GM19324 (cell line): ENCODE results near the gene MIX23.

ENCODE experiments used
- ATAC-seq: cut with Tn5 transposase; IDR thresholded peaks from one replicate; pipeline ENCODE4 v1.9.1; 2021; ENCODE audit warnings: mild to moderate bottlenecking, moderate library complexity; ENCODE audit not compliant: unreplicated experiment, low FRiP score

The MIX23 gene

DNA sequence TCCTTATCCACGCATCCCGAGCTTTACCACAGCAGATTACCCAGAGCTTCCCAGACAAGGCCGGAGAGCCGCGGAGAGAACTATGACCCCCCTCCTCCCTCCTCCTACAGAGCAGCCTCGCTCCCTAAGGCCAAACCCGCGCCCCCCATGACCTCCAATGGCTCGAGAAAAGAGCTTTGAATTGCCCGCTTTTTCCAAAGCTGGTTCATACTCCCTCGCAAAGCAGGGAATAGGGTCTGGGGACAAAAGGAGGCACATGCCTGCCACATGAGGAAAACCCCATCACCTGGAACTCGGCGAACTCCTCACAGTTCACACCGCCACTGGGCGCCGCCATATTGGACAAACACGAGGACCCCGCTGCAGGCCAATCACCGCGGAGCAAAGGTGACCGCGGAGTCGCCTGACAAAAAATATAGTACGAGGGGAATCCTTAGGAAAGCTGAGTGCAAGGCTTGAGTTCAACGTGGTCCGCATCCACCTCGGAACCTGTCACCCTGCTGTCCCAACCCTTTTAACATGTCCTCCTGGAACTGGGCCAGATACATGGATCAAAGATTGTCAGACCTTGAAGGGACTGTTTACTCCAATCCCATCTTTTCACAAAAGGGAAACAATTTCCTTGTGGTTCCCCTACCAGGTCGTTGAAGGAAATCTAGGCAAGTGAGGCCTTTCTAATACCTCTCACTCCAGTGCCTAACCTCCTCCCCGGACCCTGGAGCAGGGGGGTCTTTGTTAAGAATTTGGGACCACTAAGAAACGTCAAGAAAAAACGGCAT lies at the start of gene MIX23:
Gene MIX23 (minus strand): TSS at position 344 of the 779 bp plus-strand sequence. CDS start 7 bp downstream, at position 337.
- ATAC-seq: peak; percentile 38

DNA sequence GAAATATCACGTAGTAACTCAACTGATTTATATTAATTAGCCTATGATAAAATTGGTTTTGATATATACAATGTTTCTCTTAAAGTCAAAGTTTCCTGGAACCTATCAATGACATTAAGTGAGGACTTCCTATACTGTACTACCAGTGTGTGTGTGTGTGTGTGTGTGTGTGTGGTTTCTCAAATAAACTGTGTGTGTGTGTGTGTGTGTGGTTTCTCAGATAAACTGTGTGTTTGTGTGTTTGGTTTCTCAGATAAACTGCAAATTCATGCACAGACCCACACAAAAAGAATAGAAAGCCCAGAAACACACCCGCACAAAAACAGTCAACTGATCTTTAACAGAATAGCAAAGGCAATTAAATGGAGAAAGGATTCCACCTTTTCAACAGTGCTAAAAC lies 47.3 kb upstream of the MIX23 start:
- no peak for ATAC-seq

DNA sequence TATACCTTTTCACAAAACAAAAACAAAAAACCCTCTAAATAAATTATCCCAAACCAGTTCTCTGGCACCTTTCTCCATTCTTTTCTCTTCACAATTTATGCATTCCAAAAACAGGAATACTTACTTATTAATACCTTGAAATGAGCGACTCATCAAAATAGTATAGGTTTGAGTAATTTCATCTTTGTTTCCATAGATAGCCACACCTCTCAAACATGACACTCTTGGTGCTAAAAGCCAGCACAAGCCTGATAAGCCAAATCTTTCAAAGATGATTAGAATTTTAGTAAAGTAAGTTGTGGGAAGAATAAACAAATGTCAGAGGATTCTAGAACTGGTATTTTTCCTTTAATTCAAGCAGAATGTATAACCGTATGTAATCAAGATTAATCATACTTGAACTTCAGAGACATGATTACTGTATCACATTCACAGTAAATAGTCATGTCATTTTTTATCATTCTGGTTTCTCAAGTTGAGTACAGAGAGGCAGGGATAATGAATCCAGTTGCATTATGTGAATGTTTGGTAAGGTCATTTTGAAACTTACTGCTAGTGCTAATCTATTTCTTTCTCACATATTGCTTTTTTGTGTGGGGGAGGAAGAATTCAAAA lies 44.9 kb upstream of the MIX23 start:
- no peak for ATAC-seq

DNA sequence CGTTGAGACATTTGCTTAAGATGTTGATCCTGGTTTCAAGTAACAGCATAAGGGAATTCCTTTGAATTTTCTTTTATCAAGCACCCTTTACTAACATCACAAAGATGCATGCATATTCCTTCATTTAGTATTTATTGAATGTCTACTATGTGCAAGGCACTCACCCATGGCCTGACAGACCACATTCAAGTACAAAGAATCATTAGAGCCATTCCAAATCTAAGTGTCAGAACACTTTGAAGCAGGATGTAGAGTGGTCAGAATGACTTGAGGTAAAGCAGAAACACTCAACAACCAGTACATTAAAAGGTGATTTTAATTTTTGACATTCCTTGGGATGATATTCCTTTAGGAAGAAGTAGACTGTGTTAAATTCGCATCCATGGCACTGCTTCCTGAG lies 38.8 kb upstream of the MIX23 start:
- no peak for ATAC-seq

DNA sequence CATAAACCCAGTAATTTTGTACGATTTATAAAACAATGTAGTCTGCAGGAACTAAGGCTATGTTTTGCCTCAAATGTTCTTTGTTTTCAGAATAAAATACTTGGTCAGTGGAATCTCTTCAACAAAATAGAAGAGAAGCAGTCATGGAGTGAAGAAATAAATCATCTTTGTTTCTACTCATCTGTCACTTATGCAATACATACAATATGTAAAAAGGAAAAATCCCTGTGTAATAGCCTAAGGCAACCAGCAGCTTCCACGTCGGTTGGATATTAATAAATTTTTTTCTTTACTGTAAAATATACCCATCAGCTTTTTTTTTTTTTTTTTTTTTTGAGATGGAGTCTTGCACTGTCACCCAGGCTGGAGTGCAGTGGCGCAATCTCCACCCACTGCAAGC lies 38.1 kb upstream of the MIX23 start:
- ATAC-seq: no peak

DNA sequence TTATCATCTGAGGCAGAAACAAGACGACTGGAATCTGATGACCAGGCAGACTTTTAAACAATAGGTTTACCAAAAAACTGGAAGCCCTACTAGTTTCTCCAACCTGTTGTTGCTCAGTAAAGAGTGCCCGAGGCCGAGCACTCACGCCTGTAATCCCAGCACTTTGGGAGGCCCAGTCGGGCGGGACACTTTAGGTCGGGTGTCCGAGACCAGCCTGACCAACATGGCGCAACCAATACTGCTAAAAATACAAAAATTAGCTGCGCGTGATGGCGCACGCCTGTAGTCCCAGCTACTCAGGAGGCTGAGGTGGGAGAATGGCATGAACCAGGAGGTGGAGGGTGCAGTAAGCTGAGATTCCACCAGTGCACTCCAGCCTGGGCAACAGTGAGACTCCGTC lies 33.9 kb upstream of the MIX23 start:
- no peak for ATAC-seq

DNA sequence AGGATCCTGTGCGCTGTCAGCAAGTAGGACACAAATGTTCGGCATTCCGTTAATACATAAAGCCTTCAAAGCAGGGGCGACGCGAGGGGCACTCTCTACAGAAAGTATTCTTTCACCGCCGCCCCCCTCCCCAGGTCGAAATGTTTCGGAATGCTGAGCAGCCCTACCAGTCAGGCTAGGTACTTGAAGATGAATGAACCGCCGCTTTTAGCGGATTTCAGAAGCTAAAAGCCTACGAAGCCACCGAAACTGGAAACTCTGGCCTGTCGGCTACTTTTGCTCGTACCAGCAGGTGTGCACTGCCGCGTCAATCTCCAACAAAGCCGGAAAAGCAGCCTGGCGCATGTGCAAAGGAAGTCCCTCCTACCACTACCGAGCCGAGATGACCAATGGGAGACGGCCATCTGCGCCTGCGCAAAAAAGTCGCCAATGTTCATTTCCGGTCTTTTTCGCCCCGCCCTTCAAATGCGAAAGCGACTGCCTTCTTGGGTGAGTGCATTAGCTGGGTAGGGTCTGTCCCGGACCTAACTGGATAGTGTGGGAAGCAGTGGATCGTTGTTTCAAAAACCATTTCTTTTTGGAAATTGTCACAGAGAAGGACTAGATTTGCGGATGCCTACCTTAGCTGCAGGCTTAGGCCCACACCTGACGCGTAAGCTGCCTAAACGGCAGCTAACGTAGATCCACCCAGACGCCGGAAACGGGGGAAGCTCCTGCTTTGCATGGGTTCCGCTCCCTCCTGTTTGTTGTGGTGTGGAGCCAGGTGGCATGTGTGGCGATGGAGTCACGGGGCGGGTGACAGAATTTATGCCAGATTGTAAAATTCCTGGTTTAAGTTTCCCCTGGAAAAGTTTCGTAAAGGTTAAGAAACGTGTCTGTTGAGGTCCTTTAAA lies 33.0 kb upstream of the MIX23 start, which contains the start of gene WDR5B:
Gene WDR5B (minus strand): TSS at position 301 of the 893 bp plus-strand sequence. CDS start 534 bp downstream, outside the sequence.
- ATAC-seq: peak; percentile 94

DNA sequence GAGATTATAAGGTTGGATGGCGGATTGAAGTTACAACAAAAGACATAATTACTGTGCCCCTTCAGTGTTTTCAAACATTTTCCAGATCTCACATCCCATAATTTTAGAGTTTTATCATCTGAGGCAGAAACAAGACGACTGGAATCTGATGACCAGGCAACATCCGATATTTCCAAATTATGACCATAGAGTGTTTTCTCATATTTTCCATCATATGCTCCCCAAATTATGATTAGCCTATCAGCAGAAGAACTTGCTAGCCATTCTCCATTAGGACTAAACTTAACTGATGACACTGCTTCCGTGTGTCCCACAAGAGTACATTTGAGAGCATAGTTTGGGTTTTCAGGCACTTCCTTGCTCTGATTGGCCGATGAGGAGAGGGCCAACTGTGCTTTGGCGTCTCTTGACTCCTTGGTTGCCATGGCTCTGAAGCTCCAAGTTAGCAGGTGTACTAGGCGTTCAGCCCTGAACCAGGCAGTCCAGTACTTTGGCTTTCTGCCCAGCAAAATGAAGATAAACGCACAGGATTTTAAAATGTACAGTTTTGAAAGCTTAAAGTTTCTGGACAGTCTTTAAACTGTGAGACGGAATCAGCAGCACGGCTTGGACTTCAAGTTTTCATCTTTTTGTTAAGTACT lies 32.2 kb upstream of the MIX23 start:
- ATAC-seq: no peak

DNA sequence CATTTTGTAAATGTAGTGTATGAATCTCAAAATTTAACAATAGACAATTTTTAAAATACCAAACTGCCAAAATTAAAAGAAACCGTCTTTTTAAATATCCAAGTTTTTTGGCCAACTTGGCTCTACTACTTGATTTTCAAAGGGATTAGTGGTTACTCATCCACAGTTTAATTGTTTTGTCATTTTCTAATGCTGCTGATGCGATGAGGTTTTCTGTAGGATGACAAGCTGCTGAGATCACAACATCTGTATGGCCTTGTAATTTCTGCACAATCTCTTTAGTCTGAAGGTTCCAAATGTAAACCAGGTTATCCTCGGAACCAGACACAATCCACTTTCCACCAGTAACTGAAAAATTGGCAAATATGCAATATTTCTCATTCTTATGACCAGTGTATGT lies 31.4 kb upstream of the MIX23 start:
- no peak for ATAC-seq

DNA sequence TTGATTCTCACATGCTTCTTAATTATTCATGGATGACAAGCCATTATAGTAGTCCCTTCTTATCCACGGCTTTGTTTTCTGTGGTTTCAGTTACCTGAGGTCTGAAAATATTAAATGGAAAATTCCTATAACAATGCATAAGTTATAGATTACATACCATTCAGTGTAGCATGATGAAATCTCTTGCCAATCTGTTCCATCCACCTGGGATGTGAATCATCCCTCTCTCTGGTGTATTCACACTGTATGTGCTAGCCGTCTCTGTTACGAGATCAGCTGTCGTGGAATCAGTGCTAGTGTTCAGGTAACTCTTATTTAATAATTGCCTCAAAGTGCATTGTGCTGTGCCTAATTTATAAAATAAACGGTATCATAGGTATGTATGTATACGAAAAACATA lies 27.6 kb upstream of the MIX23 start:
- no peak for ATAC-seq

DNA sequence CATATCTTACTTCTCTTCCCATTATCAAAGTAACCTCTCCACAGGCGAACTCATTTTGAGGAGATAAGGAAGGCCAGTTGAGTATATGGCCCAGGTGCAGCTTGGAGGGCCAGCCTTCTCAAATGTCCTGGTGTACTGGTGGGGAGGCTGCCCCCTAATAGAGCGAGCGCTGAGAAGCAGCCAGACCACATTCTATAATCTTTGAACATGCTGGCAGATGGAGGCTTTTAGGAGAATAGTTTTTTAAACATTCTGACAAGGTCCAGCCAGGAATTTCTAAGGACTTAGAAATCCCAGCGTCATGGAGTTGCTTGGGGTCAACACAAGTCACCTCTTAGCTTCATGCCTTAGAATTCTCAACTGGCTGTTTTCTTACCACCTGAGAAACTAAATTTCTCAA lies 27.1 kb upstream of the MIX23 start:
- no peak for ATAC-seq

DNA sequence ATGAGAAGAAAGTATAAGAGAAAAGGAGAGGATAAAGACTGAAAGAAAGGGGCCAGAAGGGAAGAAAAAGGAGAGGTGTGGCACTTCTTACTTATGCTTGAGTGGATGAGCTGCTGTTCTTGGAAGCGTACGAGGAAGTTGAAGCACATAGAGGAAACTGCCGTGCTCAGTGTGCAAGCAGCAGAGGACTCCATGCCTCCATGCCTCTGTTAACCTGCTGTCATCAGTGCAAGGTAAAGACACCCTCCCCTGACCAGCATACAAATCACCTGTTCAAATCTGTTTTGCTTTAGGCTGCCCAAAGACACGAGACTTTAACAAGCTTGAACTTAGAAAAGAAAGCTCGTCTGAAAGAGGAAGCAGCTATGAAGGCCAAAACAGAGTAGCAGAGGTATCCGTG lies 26.4 kb upstream of the MIX23 start:
- no peak for ATAC-seq

DNA sequence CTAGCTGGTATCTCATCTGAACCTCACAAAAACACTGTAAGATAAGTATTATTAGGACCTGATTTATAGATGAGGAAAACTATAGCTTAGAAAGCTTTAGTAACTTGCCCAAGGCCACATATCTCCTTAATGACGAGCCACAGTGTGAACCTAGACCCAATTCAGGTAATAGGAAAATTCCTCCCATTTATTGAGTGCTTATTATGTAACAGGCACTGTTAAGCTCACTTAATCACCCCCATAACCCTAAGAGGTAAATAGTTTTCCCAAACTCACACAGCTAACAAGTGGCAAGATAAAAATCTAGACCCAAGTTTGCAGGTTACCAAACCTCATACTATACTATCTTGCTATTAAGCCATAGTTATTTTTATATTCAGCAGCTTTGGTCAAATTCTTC lies 24.9 kb upstream of the MIX23 start:
- ATAC-seq: no peak

DNA sequence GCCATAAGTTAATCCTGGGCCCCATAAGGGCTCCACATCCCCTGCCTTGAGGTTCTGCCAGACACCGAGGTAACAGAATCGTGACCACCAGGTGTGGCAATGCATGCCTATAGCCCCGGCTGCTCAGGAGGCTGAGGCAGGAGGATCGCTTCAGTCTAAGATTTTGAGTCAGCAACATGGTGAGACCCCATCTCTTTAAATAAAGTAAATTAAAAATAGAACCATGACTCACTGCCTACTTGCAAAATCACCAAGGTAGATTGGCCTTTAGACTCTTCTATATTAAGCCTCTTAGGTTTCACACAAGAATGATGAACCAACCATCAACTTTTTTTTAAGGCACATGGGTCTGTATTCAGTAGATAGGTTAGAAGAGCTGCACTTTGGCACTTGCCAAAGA lies 23.2 kb upstream of the MIX23 start:
- ATAC-seq: no peak

DNA sequence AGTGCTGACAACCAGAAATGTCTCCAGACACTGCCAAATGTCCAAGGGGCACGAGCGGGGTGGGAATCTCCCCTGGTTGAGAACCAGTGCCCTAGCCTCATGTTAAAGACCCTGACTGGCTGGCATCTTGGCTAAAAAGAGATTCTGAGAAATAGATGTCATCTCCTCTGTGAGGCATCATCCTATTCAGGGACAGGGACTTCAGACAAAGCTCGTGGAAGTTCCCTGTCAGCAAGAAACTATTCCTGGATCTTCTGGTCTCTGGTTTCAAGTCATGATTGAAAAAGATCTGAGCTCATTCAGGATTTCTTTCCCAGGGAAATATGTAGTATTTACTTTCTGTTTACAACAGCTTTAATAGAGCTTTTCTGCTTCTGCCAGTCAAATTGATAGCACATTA lies 22.0 kb upstream of the MIX23 start:
- no peak for ATAC-seq

DNA sequence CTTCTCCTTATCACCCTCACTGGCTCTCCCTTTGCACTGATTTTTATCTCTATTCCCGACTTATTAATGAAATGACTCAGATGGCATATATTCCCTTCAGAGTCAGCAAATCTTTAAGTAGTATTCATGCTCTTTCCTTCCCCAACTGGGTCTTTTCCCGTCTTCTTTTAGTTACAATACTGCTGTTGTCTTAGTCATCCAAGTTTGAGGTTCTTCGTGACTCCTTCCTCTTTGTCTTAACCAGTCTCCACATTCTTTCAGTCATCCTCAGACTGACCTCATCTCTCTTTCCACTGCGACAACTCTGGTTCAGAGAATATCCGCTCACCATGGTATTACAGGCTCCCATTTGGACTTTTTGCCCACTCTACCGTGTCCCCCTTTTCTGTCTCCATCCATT lies 20.5 kb upstream of the MIX23 start:
- no peak for ATAC-seq

DNA sequence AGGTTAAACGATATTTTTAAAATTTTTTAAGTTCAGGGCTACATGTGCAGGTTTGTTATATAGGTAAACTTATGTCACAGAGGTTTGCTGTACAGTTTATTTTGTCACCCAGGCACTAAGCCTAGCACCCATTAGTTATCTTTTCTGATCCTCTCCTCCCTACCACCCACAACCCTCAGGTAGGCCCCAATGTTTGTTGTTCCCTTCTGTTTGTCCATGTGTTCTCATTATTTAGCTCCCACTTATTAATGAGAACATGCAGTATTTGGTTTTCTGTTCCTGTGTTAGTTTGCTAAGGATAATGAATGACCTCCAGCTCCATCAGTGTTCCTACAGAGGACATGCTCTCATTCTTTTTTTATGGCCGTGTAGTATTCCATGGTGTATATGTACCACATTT lies 15.9 kb upstream of the MIX23 start:
- no peak for ATAC-seq

DNA sequence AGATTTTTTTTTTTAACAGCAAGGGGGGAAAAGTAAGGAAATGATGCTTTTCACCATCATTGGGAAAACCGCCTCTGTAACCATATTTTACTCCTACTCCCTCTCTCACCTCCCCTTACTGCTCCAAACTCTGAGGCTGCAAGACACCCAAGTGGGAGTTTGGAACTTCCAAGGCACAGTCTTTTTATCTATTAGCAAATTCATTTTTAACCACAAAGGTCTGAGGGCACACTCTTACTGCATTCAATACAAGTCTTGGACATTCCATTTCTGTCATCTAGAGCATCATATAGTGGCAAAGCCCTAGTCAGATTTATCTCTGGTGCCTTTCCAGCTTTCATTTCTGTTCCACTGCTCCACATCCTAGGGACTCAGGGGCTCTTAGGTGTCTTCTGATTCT lies 14.2 kb upstream of the MIX23 start:
- ATAC-seq: no peak

DNA sequence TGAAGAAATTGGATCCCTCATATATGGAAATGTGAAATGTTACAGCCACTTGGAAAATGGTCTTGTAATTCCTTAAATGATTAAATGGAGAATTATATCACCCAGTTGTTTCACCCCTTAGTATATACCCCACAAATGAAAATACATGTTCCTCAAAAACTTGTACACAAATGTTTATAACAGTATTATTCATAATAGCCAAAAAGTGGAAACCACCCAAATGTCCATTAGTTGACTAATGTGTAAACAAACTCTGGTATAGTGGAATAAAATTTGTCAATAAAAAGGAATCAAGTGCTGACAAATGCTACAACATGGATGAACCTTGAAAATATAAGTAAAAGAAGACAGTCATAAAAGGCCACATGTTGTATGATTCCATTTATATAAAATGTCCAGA lies 13.5 kb upstream of the MIX23 start:
- ATAC-seq: no peak

DNA sequence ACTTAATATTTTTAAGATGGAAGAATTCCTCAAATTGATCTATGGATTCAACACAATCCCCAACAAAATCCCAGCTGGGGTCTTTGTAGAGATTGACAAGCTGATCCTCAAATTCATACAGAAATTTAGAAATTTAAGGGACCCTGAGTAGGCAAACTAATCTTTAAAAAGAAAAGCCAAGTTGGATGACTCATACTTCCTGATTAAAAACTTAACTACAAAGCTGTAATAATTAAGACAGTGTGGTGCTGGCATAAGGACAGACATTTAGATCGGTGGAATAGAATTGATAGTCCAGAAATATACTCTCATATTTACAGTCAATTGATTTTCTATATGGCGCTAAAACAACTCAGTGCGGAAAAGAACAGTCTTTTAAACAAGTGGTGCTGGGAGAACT lies 12.6 kb upstream of the MIX23 start:
- no peak for ATAC-seq

DNA sequence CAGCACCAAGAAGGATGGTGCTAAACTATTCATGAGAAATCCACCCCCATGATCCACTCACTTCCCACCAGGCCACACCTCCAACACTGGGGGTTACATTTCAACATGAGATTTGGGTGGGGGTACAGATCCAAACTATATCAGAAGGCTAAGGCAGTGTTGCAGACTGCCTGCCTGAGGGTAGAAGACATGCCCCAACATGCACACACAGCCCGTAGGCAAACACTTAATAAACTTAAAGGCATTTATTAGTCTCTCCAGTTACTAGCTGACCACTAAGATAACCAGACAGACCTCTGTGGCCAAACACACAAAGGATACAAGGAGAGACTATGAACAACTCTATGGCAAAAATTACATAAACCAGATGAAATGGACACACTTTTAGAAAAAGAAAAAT lies 11.1 kb upstream of the MIX23 start:
- ATAC-seq: no peak
